IgD-negative memory B cell (primary cell): ENCODE measurements around the gene SLC9A3. TPM values are rescaled to one million over a fixed set of nuclear protein-coding genes. Genes with fewer than 3 reads are reported as not detected.

Source experiments
- H3K27ac Mint-ChIP-seq, 3 donors: one replicate each; pipeline ENCODE4 v1.8.0; 2020 to 2022; ENCODE audit warnings: mild to moderate bottlenecking in 3 of 3, mixed read lengths in 3 of 3, moderate library complexity in 1 of 3
- H3K27me3 Mint-ChIP-seq: one replicate; pipeline ENCODE4 v1.8.0; 2021; ENCODE audit warnings: mixed read lengths
- H3K36me3 Mint-ChIP-seq: one replicate; pipeline ENCODE4 v1.8.0; 2020; ENCODE audit warnings: mild to moderate bottlenecking, mixed read lengths
- H3K4me1 Mint-ChIP-seq, 3 donors: one replicate each; pipeline ENCODE4 v1.8.0; 2020 to 2022; ENCODE audit warnings: mixed read lengths in 3 of 3, mild to moderate bottlenecking in 1 of 3
- H3K4me3 Mint-ChIP-seq, 4 donors: one replicate each; pipeline ENCODE4 v1.8.0; 2020 to 2022; ENCODE audit warnings: mild to moderate bottlenecking in 4 of 4, mixed read lengths in 4 of 4, moderate library complexity in 3 of 4
- H3K9me3 Mint-ChIP-seq, 3 donors: one replicate each; pipeline ENCODE4 v1.8.0; 2020 to 2021; ENCODE audit warnings: mixed read lengths in 3 of 3, mild to moderate bottlenecking in 1 of 3
- polyA plus RNA-seq: library from polyadenylated mRNA; unstranded; fragments of 300-500 nt; fragmentation: Illumina TruSeq; gene quantifications from one replicate; pipeline ENCODE4 v1.2.3, GENCODE V29; 2021

Gene SLC9A3
- polyA plus RNA-seq, 1 donor from 2014 or later: 1.2 TPM

DNA sequence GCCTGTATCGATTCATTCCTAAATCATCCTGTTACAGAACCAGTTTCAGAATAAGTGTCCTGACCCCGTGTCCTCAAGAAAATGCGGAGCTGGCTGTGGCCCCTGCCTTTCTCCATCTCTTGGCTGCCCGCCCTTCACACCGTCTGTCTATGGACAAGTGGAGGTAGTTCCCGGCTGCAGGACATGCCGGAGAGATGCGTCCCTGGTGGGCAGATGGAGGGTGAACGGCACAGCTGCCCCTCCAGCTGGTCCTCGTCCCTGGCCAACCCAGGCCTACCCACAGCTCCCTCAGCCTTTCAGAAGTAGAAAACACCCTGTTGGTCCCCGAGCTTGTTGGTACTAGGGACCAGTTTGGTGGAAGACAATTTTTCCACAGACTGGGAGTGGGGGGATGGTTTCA lies 96.0 kb downstream of the SLC9A3 start:
- peaks cover 3% of the 10 kb centered on the region for H3K36me3 Mint-ChIP-seq
- peaks cover 20% of the 10 kb centered on the region for H3K27me3 Mint-ChIP-seq
- H3K9me3 Mint-ChIP-seq: peaks cover 0 to 3% (median 0%) of the 10 kb centered on the region in 3 donors
- H3K4me1 Mint-ChIP-seq: peaks cover 0 to 3% (median 2%) of the 10 kb centered on the region in 3 donors
- no peak overlapping the region for H3K4me3 Mint-ChIP-seq
- no peak overlapping the region for H3K27ac Mint-ChIP-seq

GRCh38 chr5:427415-428087 lies 96.7 kb downstream of the SLC9A3 start:
- H3K27me3 Mint-ChIP-seq: peaks cover 19% of the 10 kb centered on the region
- H3K36me3 Mint-ChIP-seq: peaks cover 3% of the 10 kb centered on the region
- H3K9me3 Mint-ChIP-seq: peaks cover 0 to 3% (median 0%) of the 10 kb centered on the region in 3 donors
- peaks cover 0 to 3% (median 2%) of the 10 kb centered on the region in 3 donors for H3K4me1 Mint-ChIP-seq
- H3K27ac Mint-ChIP-seq: no peak overlapping the region
- no peak overlapping the region for H3K4me3 Mint-ChIP-seq

DNA sequence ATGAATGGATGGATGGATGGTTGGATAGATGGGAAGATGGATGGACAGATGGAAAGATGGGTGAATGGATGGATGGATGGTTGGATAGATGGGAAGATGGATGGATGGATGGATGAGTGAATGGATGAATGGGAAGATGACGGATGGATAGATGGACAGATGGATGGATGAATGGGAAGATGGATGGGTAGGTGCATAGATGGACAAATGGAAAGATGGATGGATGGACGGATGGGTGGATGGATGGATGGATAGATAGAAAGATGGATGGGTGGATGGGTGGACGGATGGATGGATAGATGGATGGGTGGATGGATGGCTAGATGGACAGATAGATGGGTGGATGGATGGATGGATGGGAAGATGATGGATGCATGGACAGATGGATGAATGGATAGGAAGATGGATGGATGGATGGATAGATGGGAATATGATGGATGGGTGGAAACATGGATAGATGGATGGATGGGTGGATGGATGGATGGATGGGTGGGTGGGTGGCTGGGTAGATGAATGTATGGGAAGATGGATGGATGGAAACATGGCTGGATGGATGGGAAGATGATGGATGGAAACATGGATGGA lies 97.8 kb downstream of the SLC9A3 start:
- H3K9me3 Mint-ChIP-seq: peaks cover 0 to 3% (median 0%) of the 10 kb centered on the region in 3 donors
- H3K4me1 Mint-ChIP-seq: peaks cover 0 to 3% (median 2%) of the 10 kb centered on the region in 3 donors
- peaks cover 11% of the 10 kb centered on the region for H3K27me3 Mint-ChIP-seq
- no peak overlapping the region for H3K27ac Mint-ChIP-seq
- no peak overlapping the region for H3K4me3 Mint-ChIP-seq
- H3K36me3 Mint-ChIP-seq: peaks cover 3% of the 10 kb centered on the region

DNA sequence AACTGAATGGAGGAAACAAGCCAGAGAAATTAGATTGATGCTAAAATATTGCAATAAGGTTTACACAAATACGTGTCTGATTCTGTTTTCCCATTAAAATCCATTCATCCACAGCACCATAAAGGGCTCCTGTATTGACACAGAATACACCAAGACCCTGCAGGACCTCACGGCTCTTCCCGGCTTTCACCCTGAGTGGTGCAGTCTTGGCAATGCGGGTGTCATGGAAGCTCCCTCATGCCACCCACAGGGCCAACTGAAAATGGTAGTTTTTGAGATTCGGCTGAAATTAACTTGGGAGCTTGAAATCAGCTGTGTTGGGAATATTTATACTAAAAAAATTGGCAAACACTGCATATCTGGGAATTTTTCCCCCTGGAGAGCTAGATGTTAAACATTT lies 98.5 kb downstream of the SLC9A3 start:
- peaks cover 11% of the 10 kb centered on the region for H3K27me3 Mint-ChIP-seq
- H3K27ac Mint-ChIP-seq: peak overlapping the region in 1 of 3 donors; percentile 10
- H3K9me3 Mint-ChIP-seq: peaks cover 0 to 3% (median 0%) of the 10 kb centered on the region in 3 donors
- peaks cover 3% of the 10 kb centered on the region for H3K36me3 Mint-ChIP-seq
- no peak overlapping the region for H3K4me3 Mint-ChIP-seq
- H3K4me1 Mint-ChIP-seq: peaks cover 0 to 3% (median 2%) of the 10 kb centered on the region in 3 donors

DNA sequence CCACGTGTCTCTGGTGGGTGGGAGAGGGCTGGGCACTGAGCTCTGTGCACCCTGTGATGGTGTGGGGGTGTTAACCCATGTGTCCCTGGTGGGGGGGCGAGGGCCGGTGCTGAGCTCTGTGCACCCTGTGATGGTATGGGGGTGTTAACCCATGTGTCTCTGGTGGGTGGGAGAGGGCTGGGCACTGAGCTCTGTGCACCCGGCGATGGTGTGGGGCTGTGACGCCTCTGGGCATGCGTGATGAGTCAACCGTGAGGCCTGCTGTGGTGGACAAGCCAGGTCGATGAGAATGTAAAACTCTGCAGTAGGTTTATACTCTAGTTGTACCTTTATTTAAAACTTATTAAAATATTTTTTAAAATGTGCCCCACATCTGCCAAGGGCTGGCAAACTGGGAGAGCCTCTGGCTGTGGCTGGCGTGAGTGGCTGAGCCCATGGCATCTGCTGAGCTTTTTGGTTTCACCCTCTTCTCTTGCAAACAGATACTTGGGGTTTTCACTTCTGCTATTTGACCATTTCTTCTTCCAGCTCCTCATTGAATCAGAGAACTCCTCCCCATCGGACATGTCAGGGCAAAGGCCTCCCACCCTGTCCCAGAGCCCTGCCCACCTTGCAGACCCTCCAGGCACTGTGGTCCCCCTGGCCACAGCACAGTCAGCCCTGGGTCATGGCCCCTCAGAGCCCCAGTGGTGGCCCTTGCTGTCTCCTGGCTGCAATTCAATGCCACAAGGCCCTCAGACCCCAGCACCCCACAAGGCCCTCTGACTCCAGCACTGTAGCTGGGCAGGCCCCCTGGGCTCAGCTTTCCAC lies 99.7 kb downstream of the SLC9A3 start:
- H3K36me3 Mint-ChIP-seq: peaks cover 3% of the 10 kb centered on the region
- peaks cover 8% of the 10 kb centered on the region for H3K27me3 Mint-ChIP-seq
- peak overlapping the region in 1 of 4 donors; percentile 73 for H3K4me3 Mint-ChIP-seq
- no peak overlapping the region for H3K27ac Mint-ChIP-seq
- H3K4me1 Mint-ChIP-seq: peaks cover 0 to 3% (median 2%) of the 10 kb centered on the region in 3 donors
- peaks cover 0 to 3% (median 0%) of the 10 kb centered on the region in 3 donors for H3K9me3 Mint-ChIP-seq

- H3K27ac Mint-ChIP-seq: no peak overlapping the region
- peaks cover 0 to 3% (median 2%) of the 10 kb centered on the region in 3 donors for H3K4me1 Mint-ChIP-seq
- peaks cover 4% of the 10 kb centered on the region for H3K27me3 Mint-ChIP-seq
- no peak overlapping the region for H3K4me3 Mint-ChIP-seq
- H3K9me3 Mint-ChIP-seq: peaks cover 0 to 3% (median 0%) of the 10 kb centered on the region in 3 donors
- H3K36me3 Mint-ChIP-seq: peaks cover 3% of the 10 kb centered on the region
These were observed 100.5 kb downstream of the SLC9A3 start for GRCh38 chr5:423626-424261.

DNA sequence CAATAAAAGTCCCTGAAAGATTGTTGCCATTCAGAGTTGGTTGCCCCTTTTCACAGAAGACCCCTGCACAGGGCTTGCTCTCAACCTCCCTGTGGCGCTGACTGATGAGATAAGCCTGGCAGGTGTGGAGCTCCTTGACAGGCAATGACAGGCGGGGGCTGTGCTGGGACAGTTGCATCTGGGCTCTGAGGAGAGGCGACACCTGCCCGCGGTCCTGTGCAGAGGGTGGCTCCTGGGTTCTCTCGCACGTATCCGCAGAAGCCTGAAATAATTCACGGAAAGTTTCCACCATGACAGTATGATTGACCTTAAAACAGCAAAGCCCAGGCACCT lies 101.0 kb downstream of the SLC9A3 start:
- no peak overlapping the region for H3K27ac Mint-ChIP-seq
- peaks cover 0 to 3% (median 2%) of the 10 kb centered on the region in 3 donors for H3K4me1 Mint-ChIP-seq
- H3K9me3 Mint-ChIP-seq: peaks cover 0 to 3% (median 0%) of the 10 kb centered on the region in 3 donors
- peaks cover 4% of the 10 kb centered on the region for H3K27me3 Mint-ChIP-seq
- H3K4me3 Mint-ChIP-seq: no peak overlapping the region
- H3K36me3 Mint-ChIP-seq: peaks cover 3% of the 10 kb centered on the region

GRCh38 chr5:422323-423232 lies 101.7 kb downstream of the SLC9A3 start:
- no peak overlapping the region for H3K27ac Mint-ChIP-seq
- H3K4me3 Mint-ChIP-seq: no peak overlapping the region
- H3K27me3 Mint-ChIP-seq: peaks cover 4% of the 10 kb centered on the region
- peaks cover 0 to 3% (median 0%) of the 10 kb centered on the region in 3 donors for H3K9me3 Mint-ChIP-seq
- H3K36me3 Mint-ChIP-seq: peaks cover 3% of the 10 kb centered on the region
- peaks cover 0 to 3% (median 2%) of the 10 kb centered on the region in 3 donors for H3K4me1 Mint-ChIP-seq

DNA sequence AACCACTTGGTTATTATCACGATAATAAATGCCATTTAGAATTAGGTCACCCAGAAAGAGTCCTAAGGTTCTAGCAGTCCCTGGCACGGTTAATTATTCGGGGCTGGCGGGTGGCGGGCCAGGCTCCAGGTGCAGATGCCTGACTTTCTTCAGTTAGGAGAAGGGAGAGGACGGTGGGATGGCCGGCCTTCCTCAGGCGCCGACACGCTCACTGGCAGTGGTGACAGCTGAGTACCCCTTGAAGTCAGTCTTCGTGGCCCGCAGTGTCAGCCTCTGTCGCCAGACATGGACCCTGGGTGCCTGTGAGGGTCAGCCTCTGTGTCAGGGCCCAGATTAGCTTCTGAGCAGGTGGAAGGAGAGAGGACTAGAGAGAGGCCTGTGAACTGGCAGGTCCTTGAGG lies 102.3 kb downstream of the SLC9A3 start:
- peaks cover 3% of the 10 kb centered on the region for H3K36me3 Mint-ChIP-seq
- H3K9me3 Mint-ChIP-seq: peaks cover 0 to 3% (median 0%) of the 10 kb centered on the region in 3 donors
- peaks cover 0 to 3% (median 2%) of the 10 kb centered on the region in 3 donors for H3K4me1 Mint-ChIP-seq
- H3K27ac Mint-ChIP-seq: no peak overlapping the region
- H3K27me3 Mint-ChIP-seq: peaks cover 4% of the 10 kb centered on the region
- H3K4me3 Mint-ChIP-seq: no peak overlapping the region

DNA sequence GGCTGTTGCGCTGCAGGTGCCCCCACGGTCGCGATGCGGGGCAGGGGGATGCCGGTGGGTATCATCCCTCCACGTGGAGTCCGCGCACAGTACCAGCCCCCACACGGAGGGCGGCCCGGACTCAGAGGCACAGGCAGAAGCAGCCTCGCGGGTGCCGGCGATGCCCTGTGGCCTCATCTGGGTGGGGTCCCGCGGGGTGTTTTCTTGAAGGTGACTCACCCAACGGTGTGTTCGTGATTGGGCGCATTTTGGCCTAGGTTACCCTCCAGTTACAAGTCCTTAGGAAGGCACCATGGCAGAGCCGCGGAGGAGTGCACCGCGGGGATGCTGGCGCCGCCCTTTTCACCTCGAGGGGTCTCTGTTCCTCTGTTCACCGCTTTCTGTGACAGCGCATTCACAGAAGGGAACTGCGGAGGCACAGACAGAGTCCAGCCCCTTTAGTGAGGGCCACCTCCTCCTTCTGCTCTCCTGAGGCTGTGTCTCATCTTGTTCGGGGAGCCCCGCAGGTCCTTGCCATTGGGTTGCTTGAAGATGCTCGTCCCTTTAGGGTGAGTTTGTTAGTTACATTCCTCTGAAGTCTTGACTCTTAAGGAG lies 102.9 kb downstream of the SLC9A3 start:
- no peak overlapping the region for H3K4me3 Mint-ChIP-seq

DNA sequence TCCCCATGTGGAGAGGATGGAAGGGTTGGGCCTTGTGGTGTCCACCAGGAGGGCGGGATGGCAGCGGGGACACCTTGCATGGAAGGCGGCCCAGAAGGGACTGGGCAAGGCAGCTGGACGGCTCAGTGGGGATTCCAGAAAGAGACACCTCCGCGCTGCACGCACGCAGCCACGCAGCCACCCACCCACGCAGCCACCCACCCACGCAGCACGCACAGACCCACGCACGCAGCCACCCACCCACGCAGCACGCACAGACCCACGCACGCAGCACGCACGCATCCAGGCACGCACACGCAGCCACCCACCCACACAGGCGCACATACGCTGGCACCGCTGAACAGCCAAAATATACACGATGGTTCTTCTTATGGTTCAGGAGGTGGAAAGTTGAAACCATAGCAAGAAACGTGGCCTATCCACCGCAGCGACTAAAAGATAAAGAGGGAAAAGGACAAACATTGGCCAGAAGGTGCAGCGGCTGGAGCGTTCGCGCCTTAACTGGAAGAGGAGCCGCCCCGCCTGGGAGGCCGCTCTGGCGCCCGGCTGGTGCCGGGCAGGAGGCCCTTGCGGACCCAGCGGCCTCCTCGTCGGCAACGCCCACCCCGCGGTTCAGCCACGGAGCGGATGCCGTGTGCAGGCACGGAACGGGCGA lies 103.5 kb downstream of the SLC9A3 start:
- Mint-ChIP-seq H3K27me3 (peaks cover 4% of the 10 kb centered on the region), H3K4me1 (peaks cover 0 to 3% (median 2%) of the 10 kb centered on the region in 3 donors), H3K36me3 (no peaks in the 10 kb centered on the region), H3K9me3 (no peaks in the 10 kb centered on the region), H3K27ac (peak overlapping the region in 1 of 3 donors; percentile 43), H3K4me3 (peak overlapping the region in 1 of 4 donors; percentile 33)

More for the DNA sequence above, 102.9 kb downstream of the SLC9A3 start:
- H3K9me3 Mint-ChIP-seq: peaks cover 0 to under 1% (median 0%) of the 10 kb centered on the region in 3 donors
- peaks cover 4% of the 10 kb centered on the region for H3K27me3 Mint-ChIP-seq
- H3K4me1 Mint-ChIP-seq: peaks cover 0 to 3% (median 2%) of the 10 kb centered on the region in 3 donors
- peaks cover under 1% of the 10 kb centered on the region for H3K36me3 Mint-ChIP-seq
- H3K27ac Mint-ChIP-seq: no peak overlapping the region
